HCT116 (cell line): Measurements from ENCODE around the gene CACNA1G. TPM values are rescaled to one million over a fixed set of nuclear protein-coding genes. Genes with fewer than 3 reads are reported as not detected.

Source experiments
- ATAC-seq: fragments of 200-7000 bp; cut with Tn5 transposase; 2 replicates; pipeline ENCODE4 v1.9.1; 2020; ENCODE audit warnings: mild to moderate bottlenecking, moderate library complexity
- BruUV-seq: library from RNA; stranded (reverse); fragments of 400-500 nt; replicated peaks from 2 replicates; lab custom pipeline; 2021; lab: Mats Ljungman, UMichigan
- CTCF ChIA-PET: fragments of 300-600 bp; sonication (Branson Sonifier 250); formaldehyde crosslinking; loops from one replicate; lab custom pipeline; 2021; ENCODE audit warnings: antibody characterized with exemption; lab: Charles Lee
- POLR2A ChIA-PET: fragments of 300-600, 350-600 bp; sonication (Branson Sonifier 250); formaldehyde crosslinking; loops from one replicate; lab custom pipeline; 2021; ENCODE audit warnings: antibody characterized with exemption; lab: Charles Lee
- RAD21 ChIA-PET, 2 experiments: fragments of 300-600 bp; sonication (Branson Sonifier 250); formaldehyde crosslinking; loops; one replicate each; lab custom pipeline; 2023; ENCODE audit warnings: low total read pairs in 2 of 2; ENCODE audit not compliant: uncharacterized antibody in 2 of 2, unreplicated experiment in 2 of 2, low non-redundant PET in 1 of 2; lab: Charles Lee
- DNase-seq: peaks from one replicate; pipeline ENCODE4 v3.0.0-alpha.2; 2010; ENCODE audit warnings: low read depth, low spot score
- H2AFZ ChIP-seq: fragments of 200-600 bp; shearing (Covaris generic), sonication (generic); 2 replicates; pipeline ENCODE4 v1.6.1; 2017; ENCODE audit warnings: low read depth, mixed run types, mixed read lengths, antibody characterized with exemption, low read length; ENCODE audit not compliant: poor library complexity, severe bottlenecking
- H3K27ac ChIP-seq: 2 replicates; pipeline ENCODE4 v1.5.1; 2012; ENCODE audit warnings: low read depth, low read length
- H3K27me3 ChIP-seq: fragments of 200-600 bp; sonication (generic); 2 replicates; pipeline ENCODE4 v1.6.1; 2016; ENCODE audit warnings: mixed run types, low read length, mixed read lengths; ENCODE audit not compliant: insufficient read depth
- H3K36me3 ChIP-seq, 2 experiments: fragments of 200-500 bp in 1 of 2; fragments of 200-600 bp in 1 of 2; sonication (Bioruptor generic) in 1 of 2; sonication (generic) in 1 of 2; 2 replicates each; pipeline versions ENCODE4 v1.5.1 to v1.6.1; 2014 to 2016; ENCODE audit warnings: low read length in 2 of 2, inconsistent platforms in 1 of 2, mixed read lengths in 1 of 2, mixed run types in 1 of 2; ENCODE audit not compliant: insufficient read depth in 2 of 2, control insufficient read depth in 1 of 2
- H3K4me1 ChIP-seq, 2 experiments: fragments of 200-600 bp in 1 of 2; sonication (generic) in 1 of 2; 2 replicates each; pipeline versions ENCODE4 v1.5.1 to v1.6.1; 2012 to 2017; ENCODE audit warnings: low read length in 2 of 2, inconsistent platforms in 1 of 2, mild to moderate bottlenecking in 1 of 2, mixed read lengths in 1 of 2, mixed run types in 1 of 2, moderate library complexity in 1 of 2; ENCODE audit not compliant: insufficient read depth in 2 of 2, control insufficient read depth in 1 of 2
- H3K4me2 ChIP-seq: fragments of 200-600 bp; sonication (generic); 2 replicates; pipeline ENCODE4 v1.6.1; 2017; ENCODE audit warnings: mixed run types, low read length, mixed read lengths
- H3K4me3 ChIP-seq, 2 experiments: fragments of 200-600 bp in 1 of 2; sonication (generic) in 1 of 2; replicated peaks in 1 of 2; 2 replicates each; pipeline ENCODE4 v1.5.1; 2011 to 2016; ENCODE audit warnings: low read length in 2 of 2, control low read depth in 1 of 2, low read depth in 1 of 2, mild to moderate bottlenecking in 1 of 2, mixed read lengths in 1 of 2, mixed run types in 1 of 2
- H3K79me2 ChIP-seq: fragments of 200-600 bp; sonication (generic); 2 replicates; pipeline ENCODE4 v1.6.1; 2017; ENCODE audit warnings: mild to moderate bottlenecking, mixed run types, low read length, moderate library complexity, mixed read lengths; ENCODE audit not compliant: insufficient read depth
- H3K9ac ChIP-seq: fragments of 200-600 bp; sonication (generic); 2 replicates; pipeline ENCODE4 v1.6.1; 2016; ENCODE audit warnings: low read length, mixed read lengths
- H3K9me2 ChIP-seq: fragments of 200-600 bp; sonication (generic), shearing (Covaris generic); 2 replicates; pipeline ENCODE4 v1.6.1; 2017; ENCODE audit warnings: mixed run types, mild to moderate bottlenecking, moderate library complexity; ENCODE audit not compliant: insufficient read depth
- H3K9me3 ChIP-seq, 2 experiments: fragments of 200-500 bp in 1 of 2; fragments of 200-600 bp in 1 of 2; sonication (Bioruptor generic) in 1 of 2; sonication (generic) in 1 of 2; 2 replicates each; pipeline ENCODE4 v1.6.1; 2014 to 2017; ENCODE audit warnings: low read length in 2 of 2, mixed read lengths in 2 of 2, inconsistent platforms in 1 of 2, low read depth in 1 of 2, mild to moderate bottlenecking in 1 of 2, mixed run types in 1 of 2, moderate library complexity in 1 of 2; ENCODE audit not compliant: control insufficient read depth in 1 of 2, insufficient read depth in 1 of 2
- H4K20me1 ChIP-seq: fragments of 200-600 bp; sonication (generic), shearing (Covaris generic); 2 replicates; pipeline ENCODE4 v1.6.1; 2017; ENCODE audit warnings: mixed run types, mild to moderate bottlenecking, moderate library complexity; ENCODE audit not compliant: insufficient read depth
- EZH2 ChIP-seq: fragments of 200-600 bp; sonication (generic); IDR thresholded peaks from 2 replicates; pipeline ENCODE4 v1.6.1; 2017; ENCODE audit warnings: antibody characterized with exemption, mixed run types
- JUND ChIP-seq: IDR thresholded peaks from 2 replicates; pipeline ENCODE4 v1.6.1; 2012
- POLR2A ChIP-seq: IDR thresholded peaks from 2 replicates; pipeline ENCODE4 v1.7.0; 2011; ENCODE audit warnings: borderline replicate concordance; ENCODE audit not compliant: insufficient read depth, insufficient read length; ENCODE audit errors: extremely low read depth
- POLR2AphosphoS5 ChIP-seq: IDR thresholded peaks from 2 replicates; pipeline ENCODE4 v1.6.1; 2011; ENCODE audit warnings: mild to moderate bottlenecking, low read depth, low read length, moderate library complexity
- ZFX ChIP-seq: fragments of 450-650 bp; IDR thresholded peaks from 2 replicates; pipeline ENCODE4 v1.6.1; 2017
- ZNF274 ChIP-seq: fragments of 200-500 bp; sonication (Bioruptor generic); IDR thresholded peaks from 2 replicates; pipeline ENCODE4 v1.6.1; 2014; ENCODE audit warnings: mild to moderate bottlenecking, low read depth, low read length, inconsistent platforms
- intact Hi-C: fragments of 100-400 bp; cut with micrococcal nuclease; formaldehyde crosslinking; loops from 2 replicates; pipeline ENCODE4 v1.10.0; 2022
- total RNA-seq: library from RNA; stranded (reverse); gene quantifications from one replicate; pipeline ENCODE4 v1.2.1, GENCODE V29; 2021; ENCODE audit not compliant: unreplicated experiment
- TF ChIP-seq, protein P1 (sequence below): IDR thresholded peaks from 2 replicates; pipeline ENCODE4 v1.6.1; 2012
- TF ChIP-seq, protein P2 (sequence below), 3 experiments: fragments of 200-600 bp in 1 of 3; sonication (generic) in 1 of 3; IDR thresholded peaks in 2 of 3; conservative IDR thresholded peaks in 1 of 3; 2 replicates each; pipeline ENCODE4 v1.5.1; 2012 to 2017; ENCODE audit warnings: low read depth in 2 of 3, low read length in 2 of 3, antibody characterized with exemption in 1 of 3, borderline replicate concordance in 1 of 3, control low read depth in 1 of 3, mild to moderate bottlenecking in 1 of 3, mixed read lengths in 1 of 3, mixed run types in 1 of 3, moderate library complexity in 1 of 3; ENCODE audit not compliant: insufficient read depth in 1 of 3

CACNA1G gene
- total RNA-seq, 1 experiment from 2014 or later, result 3.4 TPM

DNA sequence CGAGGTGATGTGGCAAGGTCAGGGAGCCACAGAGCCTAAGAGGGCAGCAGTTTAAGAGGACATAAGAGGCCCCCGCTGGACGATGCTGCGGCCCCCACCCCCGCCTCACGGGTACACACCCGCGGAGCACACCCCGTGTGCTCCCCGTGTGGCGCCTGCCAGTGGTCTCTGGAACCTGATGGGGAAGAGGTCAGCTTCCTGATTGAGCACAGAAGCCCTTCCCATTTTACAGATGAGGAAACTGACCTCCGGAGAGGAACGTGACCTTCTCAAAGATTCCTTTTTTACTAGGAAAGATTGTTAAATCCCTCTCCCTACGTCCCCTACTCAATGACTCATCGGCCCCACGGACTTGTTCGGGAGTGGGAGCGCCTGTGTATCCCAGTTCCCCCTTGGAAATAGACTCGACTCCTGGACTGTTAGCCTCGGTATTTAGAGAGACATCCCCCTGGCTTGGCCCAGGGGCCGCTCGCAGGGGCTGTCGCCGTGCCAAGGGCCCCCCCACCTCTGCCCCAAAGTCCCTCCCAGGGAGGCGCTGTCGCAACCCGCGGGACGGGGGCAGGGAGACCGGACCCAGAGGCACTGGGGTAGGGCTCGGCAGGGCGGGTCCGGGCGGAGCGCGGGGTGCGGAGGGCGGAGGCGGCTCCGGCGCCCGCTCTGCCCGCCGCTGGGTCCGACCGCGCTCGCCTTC, 73.9 kb downstream of the CACNA1G start, which contains the start of gene ABCC3:
ABCC3 (plus strand) TSS at position 658 of the 691 bp plus-strand sequence. CDS start 56 bp downstream, outside the sequence.
- BruUV-seq, result no TSS peak
- Histone ChIP-seq H3K27me3 (no peaks in the 10 kb centered on the region), H3K9me2 (no peaks in the 10 kb centered on the region), H3K9me3 (no peaks in the 10 kb centered on the region), H3K4me2 (peak within 1 kb of the TSS; percentile 87), H3K79me2 (peaks cover 26% of the 10 kb centered on the region), H4K20me1 (no peaks in the 10 kb centered on the region), H2AFZ (peak within 1 kb of the TSS; percentile 91), H3K4me3 (peak within 1 kb of the TSS; percentile 69 to 72), H3K9ac (peak within 1 kb of the TSS; percentile 81), H3K27ac (peak within 1 kb of the TSS; percentile 82), H3K4me1 (peaks cover 59 to 91% of the 10 kb centered on the region in 2 experiments), H3K36me3 (no peaks in the 10 kb centered on the region)
- ChIA-PET CTCF (interaction anchor here (5.1 kb wide), 1 partner anchor 9 kb away, joined by 34 read pairs; no protein-coding TSS in a partner anchor), RAD21 (interaction anchor here in 1 of 2 experiments (0.6 to 0.7 kb wide), 2 partner anchors 50 to 500 kb away, joined by 3 to 4 read pairs; no protein-coding TSS in a partner anchor), POLR2A (no interaction called here)
- DNase-seq (no peak), ATAC-seq (peak; percentile 29)
- TF ChIP-seq ZFX, result no peak
- TF ChIP-seq POLR2A, result no peak
- no peak for TF ChIP-seq JUND
- peak; percentile 81 for TF ChIP-seq POLR2AphosphoS5
- TF ChIP-seq, protein P1, sequence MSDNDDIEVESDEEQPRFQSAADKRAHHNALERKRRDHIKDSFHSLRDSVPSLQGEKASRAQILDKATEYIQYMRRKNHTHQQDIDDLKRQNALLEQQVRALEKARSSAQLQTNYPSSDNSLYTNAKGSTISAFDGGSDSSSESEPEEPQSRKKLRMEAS, result no peak
- TF ChIP-seq ZNF274, result no peak
- intact Hi-C loops, result loop anchor here (10.0 kb wide), 1 partner anchor 230 kb away; the partner anchor contains the start of gene TOB1

GRCh38 chr17:50634915-50635731, 74.6 kb downstream of the CACNA1G start:
- intact Hi-C loops, result loop anchor here (10.0 kb wide), 1 partner anchor 230 kb away; the partner anchor contains the start of gene TOB1
- POLR2A ChIA-PET, result interaction anchor here (1.7 to 5.3 kb wide), 2 partner anchors 25 to 50 kb away, joined by 6 to 59 read pairs; no protein-coding TSS in a partner anchor
- RAD21 ChIA-PET, result interaction anchor here in 1 of 2 experiments (0.6 to 0.7 kb wide), 2 partner anchors 51 to 501 kb away, joined by 3 to 4 read pairs; no protein-coding TSS in a partner anchor
- Histone ChIP-seq H3K79me2 (peaks cover 28% of the 10 kb centered on the region), H4K20me1 (no peaks in the 10 kb centered on the region), H3K4me2 (peak overlapping the region; percentile 87), H3K4me3 (peak overlapping the region; percentile 69 to 72), H3K4me1 (peaks cover 66 to 95% of the 10 kb centered on the region in 2 experiments), H3K36me3 (no peaks in the 10 kb centered on the region), H2AFZ (no peak overlapping the region), H3K27me3 (no peaks in the 10 kb centered on the region), H3K9me3 (no peaks in the 10 kb centered on the region), H3K9me2 (no peaks in the 10 kb centered on the region), H3K27ac (peak overlapping the region; percentile 82), H3K9ac (peak overlapping the region; percentile 81)
- peak; percentile 6 for ATAC-seq
- DNase-seq, result no peak
- TF ChIP-seq, protein P2, sequence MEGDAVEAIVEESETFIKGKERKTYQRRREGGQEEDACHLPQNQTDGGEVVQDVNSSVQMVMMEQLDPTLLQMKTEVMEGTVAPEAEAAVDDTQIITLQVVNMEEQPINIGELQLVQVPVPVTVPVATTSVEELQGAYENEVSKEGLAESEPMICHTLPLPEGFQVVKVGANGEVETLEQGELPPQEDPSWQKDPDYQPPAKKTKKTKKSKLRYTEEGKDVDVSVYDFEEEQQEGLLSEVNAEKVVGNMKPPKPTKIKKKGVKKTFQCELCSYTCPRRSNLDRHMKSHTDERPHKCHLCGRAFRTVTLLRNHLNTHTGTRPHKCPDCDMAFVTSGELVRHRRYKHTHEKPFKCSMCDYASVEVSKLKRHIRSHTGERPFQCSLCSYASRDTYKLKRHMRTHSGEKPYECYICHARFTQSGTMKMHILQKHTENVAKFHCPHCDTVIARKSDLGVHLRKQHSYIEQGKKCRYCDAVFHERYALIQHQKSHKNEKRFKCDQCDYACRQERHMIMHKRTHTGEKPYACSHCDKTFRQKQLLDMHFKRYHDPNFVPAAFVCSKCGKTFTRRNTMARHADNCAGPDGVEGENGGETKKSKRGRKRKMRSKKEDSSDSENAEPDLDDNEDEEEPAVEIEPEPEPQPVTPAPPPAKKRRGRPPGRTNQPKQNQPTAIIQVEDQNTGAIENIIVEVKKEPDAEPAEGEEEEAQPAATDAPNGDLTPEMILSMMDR (IDR thresholded peaks at IDR 0.05 in 2 of 3, conservative IDR thresholded peaks at IDR 0.05 in 1 of 3; ENCODE audit: borderline replicate concordance in 1 of 3, insufficient read depth in 1 of 3, low read depth in 2 of 3, low read length in 2 of 3), result peak in 2 of 3 experiments; percentile 17 to 19; a peak in 1 of 6 replicates
- TF ChIP-seq EZH2 (no peak), ZFX (peak; percentile 53; the same call in 1 of the 2 replicates)
- BruUV-seq, result no TSS peak
- CTCF ChIA-PET, result interaction anchor here (5.1 kb wide), 1 partner anchor 10 kb away, joined by 34 read pairs; no protein-coding TSS in a partner anchor
